Stimulated activated CD4-positive, alpha-beta T cell treated with anti-CD3 and anti-CD28 coated beads, Interleukin-1b, Interleukin-23, amount 100 ng/mL, for 24 hours (primary cell): ENCODE results near the gene SSBP3.

Experiments used
- DNase-seq, 4 experiments: peaks; one replicate each; pipeline ENCODE4 v3.0.0-alpha.2; 2020; ENCODE audit warnings: low read depth in 4 of 4, low spot score in 1 of 4

SSBP3 gene

GRCh38 chr1:54272772-54273091 is 133.5 kb downstream of the SSBP3 start:
- DNase-seq, result no peak

- DNase-seq, result no peak
Observed at GRCh38 chr1:54272134-54272533, 134.1 kb downstream of the SSBP3 start.

- no peak for DNase-seq
Observed at GRCh38 chr1:54271341-54271740, 134.9 kb downstream of the SSBP3 start.

- DNase-seq, result no peak
Observed at GRCh38 chr1:54270543-54270942, 135.7 kb downstream of the SSBP3 start.

- DNase-seq, result no peak
Observed at GRCh38 chr1:54268762-54269297, 137.4 kb downstream of the SSBP3 start.

- DNase-seq, result no peak
Observed at GRCh38 chr1:54267815-54268761, 138.1 kb downstream of the SSBP3 start.

- DNase-seq, result no peak
Observed at GRCh38 chr1:54266908-54267307, 139.3 kb downstream of the SSBP3 start.

- DNase-seq, result no peak
Observed at GRCh38 chr1:54266195-54266594, 140.0 kb downstream of the SSBP3 start.

GRCh38 chr1:54265659-54266058 is 140.5 kb downstream of the SSBP3 start:
- DNase-seq, result no peak

GRCh38 chr1:54265126-54265525 is 141.1 kb downstream of the SSBP3 start:
- no peak for DNase-seq

GRCh38 chr1:54263601-54264226 is 142.5 kb downstream of the SSBP3 start:
- DNase-seq, result no peak

GRCh38 chr1:54262244-54262643 is 143.9 kb downstream of the SSBP3 start:
- no peak for DNase-seq

GRCh38 chr1:54260810-54261209 is 145.4 kb downstream of the SSBP3 start:
- DNase-seq, result no peak

- DNase-seq, result no peak
Observed at GRCh38 chr1:54259546-54260140, 146.6 kb downstream of the SSBP3 start.

GRCh38 chr1:54257876-54258275 is 148.3 kb downstream of the SSBP3 start:
- DNase-seq, result no peak

- no peak for DNase-seq
Observed at GRCh38 chr1:54257346-54257620, 148.9 kb downstream of the SSBP3 start.

GRCh38 chr1:54256522-54257345 is 149.5 kb downstream of the SSBP3 start:
- no peak for DNase-seq

GRCh38 chr1:54255026-54255702 is 151.0 kb downstream of the SSBP3 start:
- DNase-seq, result no peak

- no peak for DNase-seq
Observed at GRCh38 chr1:54254055-54254454, 152.1 kb downstream of the SSBP3 start.

GRCh38 chr1:54253480-54253879 is 152.7 kb downstream of the SSBP3 start:
- no peak for DNase-seq
